MG63 (cell line): Measurements from ENCODE around the gene C10orf143. TPM values are rescaled to one million over a fixed set of nuclear protein-coding genes. Genes with fewer than 3 reads are reported as not detected.

Source experiments
- DNase-seq: peaks from one replicate; pipeline ENCODE4 v3.0.0-alpha.2; 2020
- H3K27me3 ChIP-seq: fragments of 250-450 bp; sonication (Bioruptor Pico); 2 replicates; pipeline ENCODE4 v1.5.1; 2020; ENCODE audit warnings: mild to moderate bottlenecking, moderate library complexity
- H3K36me3 ChIP-seq: fragments of 250-450 bp; sonication (Bioruptor Pico); 2 replicates; pipeline ENCODE4 v1.5.1; 2020; ENCODE audit warnings: mild to moderate bottlenecking, moderate library complexity
- H3K4me3 ChIP-seq: fragments of 250-450 bp; sonication (Bioruptor Pico); 2 replicates; pipeline ENCODE4 v1.5.1; 2020; ENCODE audit warnings: mild to moderate bottlenecking, moderate library complexity
- H3K9me3 ChIP-seq: fragments of 250-450 bp; sonication (Bioruptor Pico); 2 replicates; pipeline ENCODE4 v1.5.1; 2020; ENCODE audit warnings: mild to moderate bottlenecking, moderate library complexity
- total RNA-seq: library from RNA; depleted of rRNA; stranded (reverse); fragments of >200 nt; shearing (Covaris generic); gene quantifications from 2 replicates; pipeline ENCODE4 v1.2.3, GENCODE V29; 2014; ENCODE audit warnings: low replicate concordance; rRNA removed

Gene C10orf143
- total RNA-seq = 2.8 and 3.6 TPM in 2 replicates

DNA sequence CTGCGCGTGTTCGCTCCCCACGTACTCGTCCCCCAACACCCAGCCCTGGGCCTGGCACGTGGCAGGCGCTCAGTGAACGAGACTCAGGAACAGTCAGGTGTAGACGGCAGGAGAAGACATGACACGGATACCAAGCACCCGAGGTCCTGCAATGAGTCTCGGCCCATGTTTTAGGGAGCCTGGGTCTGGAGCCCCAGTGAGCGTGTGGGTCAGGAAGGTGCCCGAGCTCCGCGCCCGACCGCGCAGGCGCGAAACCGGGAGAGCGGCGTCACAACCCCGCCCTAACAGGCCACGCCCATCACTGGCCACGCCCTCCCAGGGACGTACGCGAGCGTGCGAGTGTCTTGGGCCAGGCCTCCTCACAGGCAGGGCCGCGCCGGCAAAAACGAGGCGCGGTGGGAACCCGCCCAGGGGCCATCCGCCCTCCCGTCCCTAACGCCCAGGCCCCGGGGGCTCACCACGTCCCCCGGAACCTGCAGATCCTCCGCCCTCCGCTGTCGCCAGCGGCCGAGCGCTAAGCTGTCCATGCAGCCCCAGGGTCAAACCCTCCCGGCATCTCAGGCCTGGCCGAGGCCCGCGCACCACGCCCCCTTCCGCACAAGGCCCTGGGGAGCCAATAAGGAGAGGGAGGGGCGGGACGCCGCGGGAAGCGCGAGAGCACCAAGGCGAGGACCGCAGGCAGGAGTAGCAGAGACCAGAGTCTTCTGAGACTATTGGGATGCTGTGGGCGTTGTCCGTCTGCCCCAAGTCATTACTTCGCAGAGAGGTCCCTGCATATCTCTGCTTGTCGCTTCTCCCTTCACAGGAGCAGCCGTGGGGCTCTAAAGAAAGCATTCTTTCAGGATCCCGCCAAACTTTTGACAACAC is at the start of gene C10orf143:
Gene C10orf143, minus strand, starts transcription at position 585 of the 867 bp plus-strand sequence. Its CDS starts 58 bp downstream, at position 527.
- Histone ChIP-seq H3K9me3 (no peaks in the 10 kb centered on the region), H3K36me3 (no peaks in the 10 kb centered on the region), H3K27me3 (no peaks in the 10 kb centered on the region), H3K4me3 (peak within 1 kb of the TSS; percentile 70)
- peak; percentile 98 for DNase-seq

DNA sequence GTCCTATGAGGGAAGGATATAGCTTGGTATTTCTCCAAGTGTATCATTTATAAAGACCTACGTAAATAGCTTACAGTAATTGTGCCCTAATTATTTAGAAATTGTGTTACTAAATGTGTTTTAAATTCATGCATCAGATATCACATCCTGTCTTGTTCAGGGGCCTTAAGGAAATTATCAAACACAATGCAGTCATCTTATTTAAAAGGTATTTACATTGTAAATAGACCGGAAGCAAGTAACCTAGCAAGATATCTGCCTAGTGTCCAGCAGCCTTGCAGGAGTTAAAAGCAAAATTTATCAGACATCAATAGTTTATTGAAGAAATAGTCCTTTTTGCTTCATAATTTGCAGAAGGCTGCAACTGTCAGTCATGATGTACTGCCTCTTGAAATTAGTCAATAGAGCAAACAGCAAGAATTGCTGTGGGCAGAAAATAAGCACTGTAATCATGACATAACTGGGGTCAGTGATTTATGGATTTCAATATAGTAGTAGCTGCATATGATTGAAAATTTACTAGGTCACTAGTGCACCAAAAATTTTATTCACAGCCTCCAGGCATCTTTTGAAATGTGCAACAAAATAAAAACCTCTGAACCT is 48.7 kb upstream of the C10orf143 start:
- Histone ChIP-seq H3K9me3 (no peaks in the 10 kb centered on the region), H3K27me3 (no peaks in the 10 kb centered on the region), H3K36me3 (peaks cover 65% of the 10 kb centered on the region), H3K4me3 (no peak overlapping the region)
- no peak for DNase-seq

DNA sequence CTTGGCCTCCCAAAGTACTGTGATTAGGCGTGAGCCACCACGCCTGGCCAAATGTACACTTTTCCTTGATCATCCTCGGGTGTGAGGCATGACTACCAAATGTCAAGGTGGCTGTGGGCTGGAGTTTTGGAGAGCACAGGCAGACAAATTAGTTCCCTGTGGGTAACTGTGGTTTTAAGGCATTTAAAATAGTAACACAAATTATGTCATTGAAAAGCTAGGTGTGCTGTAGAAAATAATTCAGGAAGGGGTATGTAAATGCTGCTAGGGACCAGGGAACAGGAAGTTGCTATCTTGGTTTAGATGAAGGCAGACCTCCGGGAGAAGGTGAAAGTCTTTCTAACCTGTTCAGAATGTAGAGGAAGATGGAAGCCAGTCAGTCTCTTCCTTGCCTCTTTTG is 35.4 kb upstream of the C10orf143 start:
- H3K27me3 ChIP-seq = no peaks in the 10 kb centered on the region
- no peak for DNase-seq
- no peaks in the 10 kb centered on the region for H3K9me3 ChIP-seq
- H3K4me3 ChIP-seq = no peak overlapping the region
- peaks cover 62% of the 10 kb centered on the region for H3K36me3 ChIP-seq

DNA sequence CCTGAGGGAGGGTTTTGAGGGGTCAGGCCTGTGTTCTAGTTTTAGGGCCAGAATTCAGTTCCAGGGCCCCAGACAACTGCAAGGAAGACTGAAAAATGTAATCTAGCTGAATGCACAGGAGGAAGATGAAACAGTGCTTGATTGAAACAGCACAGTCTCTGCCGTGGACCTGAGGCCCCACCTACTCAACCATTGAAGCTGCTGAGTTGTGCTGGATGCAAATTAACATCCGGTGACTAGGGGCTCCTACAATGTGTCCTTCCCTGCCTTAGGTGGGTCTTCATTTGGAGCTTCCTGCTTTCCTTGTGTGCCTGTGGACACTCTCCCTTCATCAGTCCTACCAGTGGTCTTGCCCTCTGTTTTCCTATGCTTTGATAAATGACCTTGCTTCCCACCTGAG is 31.2 kb upstream of the C10orf143 start:
- no peak for DNase-seq
- H3K9me3 ChIP-seq = no peaks in the 10 kb centered on the region
- no peak overlapping the region for H3K4me3 ChIP-seq
- H3K27me3 ChIP-seq = no peaks in the 10 kb centered on the region
- peaks cover 65% of the 10 kb centered on the region for H3K36me3 ChIP-seq

DNA sequence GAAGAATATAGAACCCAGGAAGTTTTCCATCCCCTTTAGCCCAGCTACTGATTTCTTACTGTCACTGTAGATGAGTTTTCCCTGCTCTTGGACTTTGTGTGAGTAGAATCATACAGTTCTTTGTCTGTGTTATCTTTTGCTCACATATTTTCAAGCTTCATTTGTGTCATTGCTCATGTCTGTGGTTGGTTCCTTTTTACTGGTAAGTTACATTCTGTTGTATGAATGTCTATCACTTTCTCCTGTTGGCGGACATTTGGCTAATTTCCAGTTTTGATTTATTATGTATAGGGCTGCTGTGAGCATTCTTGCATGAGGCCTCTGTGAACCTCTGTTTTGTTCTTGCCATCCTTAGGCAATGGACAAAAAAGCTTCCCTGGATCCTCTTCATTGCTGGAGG is 30.8 kb upstream of the C10orf143 start:
- DNase-seq = no peak
- H3K27me3 ChIP-seq = no peaks in the 10 kb centered on the region
- H3K36me3 ChIP-seq = peaks cover 61% of the 10 kb centered on the region
- H3K4me3 ChIP-seq = no peak overlapping the region
- no peaks in the 10 kb centered on the region for H3K9me3 ChIP-seq

DNA sequence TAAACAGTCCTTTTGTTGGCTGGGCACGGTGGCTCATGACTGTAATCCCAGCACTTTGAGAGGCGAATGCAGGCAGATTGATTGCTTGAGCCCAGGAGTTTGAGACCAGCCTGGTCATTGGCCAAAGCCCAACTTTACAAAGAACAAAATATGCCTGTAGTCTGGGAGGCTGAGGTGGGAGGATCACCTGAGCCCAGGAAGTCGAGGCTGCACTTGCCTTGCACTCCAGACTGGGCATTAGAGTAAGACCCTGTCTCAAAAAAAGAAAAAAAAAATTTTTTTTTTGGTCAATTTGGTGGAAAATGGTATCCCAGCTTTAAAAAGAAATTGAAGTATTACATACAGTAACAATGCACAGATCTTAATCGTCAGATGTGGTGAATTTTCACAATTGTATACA is 30.4 kb upstream of the C10orf143 start:
- Histone ChIP-seq H3K4me3 (no peak overlapping the region), H3K9me3 (no peaks in the 10 kb centered on the region), H3K36me3 (peaks cover 57% of the 10 kb centered on the region), H3K27me3 (no peaks in the 10 kb centered on the region)
- DNase-seq = no peak

DNA sequence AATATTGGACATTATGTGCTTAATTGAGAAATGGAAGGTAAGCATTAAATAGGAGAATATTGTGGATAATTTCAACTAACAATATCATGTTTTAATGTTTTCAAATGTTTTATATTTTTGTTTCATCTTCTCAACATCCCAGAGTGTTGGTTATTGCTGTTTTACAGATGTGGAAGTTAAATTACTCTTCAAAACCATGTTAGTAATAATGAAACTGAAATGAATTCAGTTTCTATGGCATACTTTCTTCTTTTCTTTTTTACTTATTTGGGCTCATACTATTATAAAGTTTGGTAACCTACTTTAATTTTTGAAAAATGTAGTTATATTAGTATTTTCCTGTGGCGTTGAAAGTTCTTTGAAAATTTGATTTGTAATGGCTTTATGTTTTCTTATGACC is 29.8 kb upstream of the C10orf143 start:
- Histone ChIP-seq H3K4me3 (no peak overlapping the region), H3K36me3 (peaks cover 53% of the 10 kb centered on the region), H3K9me3 (no peaks in the 10 kb centered on the region), H3K27me3 (no peaks in the 10 kb centered on the region)
- DNase-seq = no peak

DNA sequence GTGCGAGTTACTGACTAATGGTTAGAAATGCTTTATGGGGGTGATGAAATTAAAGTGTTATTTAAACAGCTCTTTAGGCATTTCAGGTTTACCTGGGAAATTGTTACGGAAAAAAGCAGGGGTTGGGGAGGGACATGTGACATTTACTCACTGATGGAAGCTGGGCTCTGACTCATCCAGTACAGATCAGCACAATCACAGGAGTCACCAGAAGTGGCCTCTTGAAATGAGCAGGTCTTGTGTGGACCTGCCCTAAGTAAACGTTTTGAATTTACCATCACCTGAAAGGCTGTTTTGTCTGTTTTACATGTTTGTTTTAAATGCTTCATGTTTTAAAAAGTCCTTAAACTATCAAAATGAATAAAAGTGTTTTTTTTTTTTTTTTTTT is 27.8 kb upstream of the C10orf143 start:
- H3K4me3 ChIP-seq = no peak overlapping the region; the same call in 1 of the 2 replicates
- peak; percentile 7 for DNase-seq
- H3K9me3 ChIP-seq = no peaks in the 10 kb centered on the region
- no peaks in the 10 kb centered on the region for H3K27me3 ChIP-seq
- H3K36me3 ChIP-seq = peaks cover 42% of the 10 kb centered on the region

DNA sequence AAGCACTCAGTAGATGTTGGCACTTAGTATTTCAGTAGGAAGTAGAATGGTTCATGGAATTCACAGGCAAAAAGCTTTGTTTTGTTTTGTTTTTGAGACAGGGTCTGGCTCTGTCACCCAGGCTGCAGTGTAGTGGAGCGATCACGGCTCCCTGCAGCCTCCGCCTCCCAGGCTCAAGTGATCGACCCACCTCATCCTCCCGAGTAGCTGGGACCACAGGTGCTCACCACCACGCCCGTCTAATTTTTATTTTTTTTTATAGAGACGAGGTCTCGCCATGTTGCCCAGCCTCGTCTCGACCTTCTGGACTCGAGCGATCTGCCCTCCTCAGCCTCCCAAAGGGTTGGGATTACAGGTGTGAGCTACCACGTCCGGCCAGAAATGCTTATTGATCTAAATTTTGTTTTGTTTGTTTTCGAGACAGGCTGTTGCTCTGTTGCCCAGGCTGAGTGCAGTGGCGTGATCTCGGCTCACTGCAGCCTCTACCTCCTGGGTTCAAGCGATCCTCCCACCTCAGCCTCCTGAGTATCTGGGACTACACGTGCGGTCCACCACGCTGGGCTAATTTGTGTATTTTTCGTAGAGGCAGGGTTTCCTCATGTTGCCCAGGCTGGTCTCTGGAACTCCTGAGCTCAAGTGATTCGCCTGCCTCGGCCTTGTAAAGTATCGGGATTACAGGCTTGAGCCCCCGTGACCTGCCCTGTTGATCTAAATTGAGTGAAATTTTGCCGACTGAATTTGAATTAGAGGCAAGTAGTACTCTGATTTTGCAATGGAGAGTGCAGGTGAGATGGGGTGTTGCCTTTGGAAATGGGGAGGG is 27.2 kb upstream of the C10orf143 start:
- Histone ChIP-seq H3K27me3 (no peaks in the 10 kb centered on the region), H3K36me3 (peaks cover 37% of the 10 kb centered on the region), H3K4me3 (peak overlapping the region; percentile 91), H3K9me3 (no peaks in the 10 kb centered on the region)
- DNase-seq = no peak

DNA sequence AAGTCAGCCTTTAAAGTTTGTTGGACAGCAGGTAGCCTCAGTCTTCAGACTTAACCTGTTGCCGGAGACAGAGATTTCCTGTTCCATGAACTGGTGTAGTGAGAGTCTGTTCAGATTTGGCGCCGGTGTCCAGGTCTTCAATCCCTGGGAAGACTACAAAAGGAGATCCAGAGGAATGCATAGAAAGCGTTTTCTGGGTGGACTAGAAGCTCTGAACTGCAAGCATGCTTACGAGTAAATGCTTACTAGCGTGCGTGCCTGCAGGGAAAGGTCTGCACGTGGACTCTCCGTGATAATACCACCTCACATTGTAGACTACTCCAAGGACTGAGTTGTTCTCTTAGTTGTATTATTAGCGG is 26.4 kb upstream of the C10orf143 start:
- DNase-seq = peak; percentile 11
- Histone ChIP-seq H3K4me3 (peak overlapping the region; percentile 91), H3K36me3 (peaks cover 29% of the 10 kb centered on the region), H3K27me3 (no peaks in the 10 kb centered on the region), H3K9me3 (no peaks in the 10 kb centered on the region)

DNA sequence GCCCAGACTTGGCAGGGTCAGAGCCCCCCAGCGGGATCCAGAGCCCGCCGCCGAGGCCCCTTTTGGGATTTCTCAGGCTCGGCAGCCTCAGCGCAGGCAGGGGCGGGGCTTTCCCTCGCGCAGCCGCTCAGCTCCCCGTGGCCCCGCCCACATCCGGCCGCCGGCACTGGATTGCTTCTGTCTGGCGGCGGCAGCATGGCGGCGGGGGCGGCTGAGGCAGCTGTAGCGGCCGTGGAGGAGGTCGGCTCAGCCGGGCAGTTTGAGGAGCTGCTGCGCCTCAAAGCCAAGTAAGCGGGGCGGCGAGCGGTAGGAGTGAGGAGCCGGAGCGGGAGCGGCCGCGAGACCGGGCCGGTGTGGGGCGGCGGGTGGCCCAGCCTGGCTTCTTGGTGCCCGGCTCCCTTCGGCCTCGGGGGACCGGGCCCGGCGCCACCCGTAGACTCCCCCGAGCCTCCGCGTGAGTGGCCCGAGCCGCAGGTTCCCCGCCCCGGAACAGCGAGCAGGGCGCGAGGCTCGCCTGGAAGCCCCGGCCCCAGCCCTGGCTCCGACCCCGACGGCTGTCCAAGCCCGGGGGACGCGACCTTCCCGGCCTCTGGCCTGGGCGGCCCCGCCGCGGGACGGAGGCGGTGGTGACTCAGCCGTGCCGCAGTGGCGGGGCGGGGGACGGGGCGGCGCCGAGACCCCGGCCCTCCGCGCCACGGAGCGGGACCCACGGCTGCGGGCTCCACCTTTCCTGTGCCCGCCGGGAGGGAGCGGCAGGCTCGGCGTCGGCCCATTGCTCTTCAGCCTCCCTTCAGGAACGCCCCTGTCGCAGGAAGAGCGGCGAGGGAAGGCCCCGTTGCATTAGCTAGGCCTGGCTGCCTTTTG is 25.8 kb upstream of the C10orf143 start, which contains the start of gene GLRX3:
Gene GLRX3, plus strand, starts transcription at position 166 of the 864 bp plus-strand sequence. Its CDS starts 30 bp downstream, at position 196.
- H3K9me3 ChIP-seq = no peaks in the 10 kb centered on the region
- H3K4me3 ChIP-seq = peak within 1 kb of the TSS; percentile 91
- DNase-seq = peak; percentile 90
- H3K36me3 ChIP-seq = peaks cover 27% of the 10 kb centered on the region
- H3K27me3 ChIP-seq = no peaks in the 10 kb centered on the region

DNA sequence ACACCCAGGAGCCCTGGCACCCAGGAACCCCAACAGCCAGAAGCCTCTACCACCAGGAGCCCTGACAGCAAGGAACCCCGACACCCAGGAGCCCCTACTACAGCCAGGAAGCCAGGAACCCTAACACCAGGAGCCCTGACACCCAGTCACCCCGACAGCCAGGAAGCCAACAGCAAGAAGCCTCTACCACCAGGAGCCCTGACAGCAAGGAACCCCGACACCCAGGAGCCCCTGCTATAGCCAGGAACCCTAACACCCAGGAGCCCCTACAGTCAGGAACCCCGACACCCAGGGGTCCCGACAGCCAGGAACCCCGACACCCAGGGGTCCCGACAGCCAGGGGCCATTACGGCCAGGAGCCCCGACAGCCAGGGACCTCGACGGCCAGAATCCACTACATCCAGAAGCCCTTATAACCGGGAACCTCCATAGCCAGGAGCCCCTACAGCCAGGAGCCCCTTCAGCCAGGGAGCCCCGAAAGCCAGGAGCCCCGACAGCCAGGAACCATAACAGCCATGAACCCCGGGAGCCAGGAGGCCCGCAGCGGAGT is 25.1 kb upstream of the C10orf143 start:
- peak overlapping the region; percentile 91 for H3K4me3 ChIP-seq
- no peak for DNase-seq

DNA sequence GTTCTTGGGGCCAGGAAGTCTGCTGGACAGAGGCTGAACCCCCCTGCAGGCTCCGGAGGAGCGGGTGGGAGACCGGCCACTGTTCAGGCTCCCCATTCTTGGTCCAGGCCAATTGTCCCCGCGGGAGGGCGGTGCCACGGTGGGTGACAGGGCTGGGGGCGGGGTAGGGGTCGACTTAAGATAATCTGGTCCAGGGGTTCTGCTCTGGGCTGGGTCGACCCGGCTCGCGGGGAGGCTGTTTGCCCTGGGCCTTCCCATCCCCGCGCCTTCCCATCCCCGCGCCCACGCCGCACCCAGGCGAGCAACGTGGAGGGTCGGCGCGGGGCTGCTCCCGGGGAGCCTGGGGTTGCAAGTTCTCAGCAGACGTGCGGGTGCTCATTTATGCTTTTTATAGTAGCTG is 18.3 kb upstream of the C10orf143 start:
- no peak overlapping the region for H3K4me3 ChIP-seq
- H3K36me3 ChIP-seq = no peaks in the 10 kb centered on the region
- no peaks in the 10 kb centered on the region for H3K27me3 ChIP-seq
- H3K9me3 ChIP-seq = no peaks in the 10 kb centered on the region
- no peak for DNase-seq

More for the DNA sequence above, 25.1 kb upstream of the C10orf143 start:
- Histone ChIP-seq H3K36me3 (peaks cover 23% of the 10 kb centered on the region), H3K27me3 (no peaks in the 10 kb centered on the region), H3K9me3 (no peaks in the 10 kb centered on the region)

DNA sequence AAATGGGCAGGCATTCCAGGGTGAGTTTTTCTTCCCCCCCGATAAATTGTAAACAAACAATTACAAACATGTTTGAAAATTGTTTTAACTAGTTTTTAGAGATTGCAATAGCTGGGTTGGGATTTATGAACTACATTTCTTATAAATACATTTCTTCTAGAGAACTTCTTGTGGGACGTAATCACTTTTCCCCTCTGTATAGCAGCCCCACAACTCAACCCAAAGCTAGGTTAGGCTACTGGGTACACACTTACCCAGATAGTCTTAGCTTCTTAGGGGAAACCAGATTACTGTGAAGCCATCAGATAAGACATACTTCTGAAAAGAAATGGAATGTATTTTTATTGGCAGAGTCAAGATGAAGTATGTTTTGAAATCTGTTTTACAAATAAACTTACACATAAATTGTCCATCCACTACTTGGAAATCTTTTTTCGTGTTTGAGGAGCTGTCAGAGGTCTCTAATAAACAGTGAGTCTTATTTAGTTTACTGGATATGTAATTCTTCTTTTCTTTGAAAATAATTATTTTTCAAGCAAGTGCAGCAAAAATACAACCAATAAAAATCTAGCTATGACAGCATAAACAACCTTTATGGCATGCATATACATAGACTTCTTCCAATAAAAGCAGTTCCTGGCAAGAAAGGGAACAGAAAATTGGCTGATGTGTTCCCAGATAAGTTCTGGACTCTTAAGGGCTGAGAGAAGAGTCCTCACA is 17.6 kb upstream of the C10orf143 start:
- no peak for DNase-seq
- Histone ChIP-seq H3K27me3 (no peaks in the 10 kb centered on the region), H3K4me3 (no peak overlapping the region), H3K9me3 (no peaks in the 10 kb centered on the region), H3K36me3 (no peaks in the 10 kb centered on the region)

DNA sequence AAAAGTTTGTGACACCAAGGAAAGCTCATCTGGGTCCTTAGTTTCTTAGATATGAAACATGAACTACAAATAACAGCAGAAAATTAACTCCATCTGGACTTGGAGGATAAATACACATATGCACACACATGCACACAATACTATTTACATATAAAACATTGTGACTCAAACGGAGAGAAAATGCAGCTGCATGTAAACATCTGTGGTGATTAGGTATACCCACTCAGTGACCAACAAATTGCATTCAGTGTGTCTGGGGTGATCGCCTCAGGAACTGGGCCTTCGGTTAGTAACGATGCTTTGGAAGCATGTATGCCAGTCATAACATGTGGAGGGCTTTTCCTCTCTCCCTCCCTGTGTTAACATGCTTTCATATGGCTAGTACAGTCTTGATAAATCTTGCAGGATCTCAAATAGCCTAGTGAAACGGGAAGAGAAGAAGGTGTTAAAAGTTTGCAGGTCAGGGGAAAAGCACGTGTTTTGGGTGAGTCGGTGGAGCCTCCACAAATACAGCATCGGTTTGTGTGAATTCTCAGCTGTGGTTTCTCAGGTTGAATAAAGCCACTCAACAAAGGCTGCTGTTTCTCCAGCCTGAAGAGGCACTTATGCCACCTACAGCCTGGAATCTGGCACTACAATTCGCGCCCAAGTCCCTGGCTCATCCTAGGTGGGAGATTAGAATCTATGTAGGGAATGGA is 16.9 kb upstream of the C10orf143 start:
- DNase-seq = peak; percentile 62
- H3K27me3 ChIP-seq = no peaks in the 10 kb centered on the region
- H3K36me3 ChIP-seq = no peaks in the 10 kb centered on the region
- H3K4me3 ChIP-seq = no peak overlapping the region
- no peaks in the 10 kb centered on the region for H3K9me3 ChIP-seq
